ENCODE data around the gene UST.

DNA sequence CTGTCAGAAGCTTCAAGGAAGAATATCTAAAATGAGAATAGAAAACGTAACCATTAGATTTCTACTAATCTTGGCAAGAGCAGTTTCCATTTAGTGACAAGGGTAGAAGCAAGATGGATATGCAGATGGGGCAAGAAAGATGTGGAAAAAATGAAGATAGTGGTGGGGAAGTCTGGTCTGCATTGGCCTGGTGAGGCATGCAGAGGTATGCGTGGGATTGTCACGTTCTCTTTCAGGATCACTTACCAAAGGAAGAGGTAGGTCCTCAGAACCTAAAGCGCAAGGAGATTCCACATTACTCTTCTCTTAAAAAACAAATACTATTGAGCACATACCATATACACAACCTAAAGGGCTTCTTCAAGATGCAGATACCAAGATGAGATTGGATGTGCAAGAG lies 238.7 kb downstream of the UST start:
- TF ChIP-seq, protein P1, sequence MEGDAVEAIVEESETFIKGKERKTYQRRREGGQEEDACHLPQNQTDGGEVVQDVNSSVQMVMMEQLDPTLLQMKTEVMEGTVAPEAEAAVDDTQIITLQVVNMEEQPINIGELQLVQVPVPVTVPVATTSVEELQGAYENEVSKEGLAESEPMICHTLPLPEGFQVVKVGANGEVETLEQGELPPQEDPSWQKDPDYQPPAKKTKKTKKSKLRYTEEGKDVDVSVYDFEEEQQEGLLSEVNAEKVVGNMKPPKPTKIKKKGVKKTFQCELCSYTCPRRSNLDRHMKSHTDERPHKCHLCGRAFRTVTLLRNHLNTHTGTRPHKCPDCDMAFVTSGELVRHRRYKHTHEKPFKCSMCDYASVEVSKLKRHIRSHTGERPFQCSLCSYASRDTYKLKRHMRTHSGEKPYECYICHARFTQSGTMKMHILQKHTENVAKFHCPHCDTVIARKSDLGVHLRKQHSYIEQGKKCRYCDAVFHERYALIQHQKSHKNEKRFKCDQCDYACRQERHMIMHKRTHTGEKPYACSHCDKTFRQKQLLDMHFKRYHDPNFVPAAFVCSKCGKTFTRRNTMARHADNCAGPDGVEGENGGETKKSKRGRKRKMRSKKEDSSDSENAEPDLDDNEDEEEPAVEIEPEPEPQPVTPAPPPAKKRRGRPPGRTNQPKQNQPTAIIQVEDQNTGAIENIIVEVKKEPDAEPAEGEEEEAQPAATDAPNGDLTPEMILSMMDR (conservative IDR thresholded peaks at IDR 0.05): no peak
- TF ChIP-seq ZFX (IDR thresholded peaks at IDR 0.05): no peak

All from C4-2B (cell line).